Measurements from ENCODE around the gene PAOX. TPM values are rescaled to one million over a fixed set of nuclear protein-coding genes. Genes with fewer than 3 reads are reported as not detected.

The PAOX gene
- total RNA-seq, 1 experiment from 2014 or later: 6.7 TPM

DNA sequence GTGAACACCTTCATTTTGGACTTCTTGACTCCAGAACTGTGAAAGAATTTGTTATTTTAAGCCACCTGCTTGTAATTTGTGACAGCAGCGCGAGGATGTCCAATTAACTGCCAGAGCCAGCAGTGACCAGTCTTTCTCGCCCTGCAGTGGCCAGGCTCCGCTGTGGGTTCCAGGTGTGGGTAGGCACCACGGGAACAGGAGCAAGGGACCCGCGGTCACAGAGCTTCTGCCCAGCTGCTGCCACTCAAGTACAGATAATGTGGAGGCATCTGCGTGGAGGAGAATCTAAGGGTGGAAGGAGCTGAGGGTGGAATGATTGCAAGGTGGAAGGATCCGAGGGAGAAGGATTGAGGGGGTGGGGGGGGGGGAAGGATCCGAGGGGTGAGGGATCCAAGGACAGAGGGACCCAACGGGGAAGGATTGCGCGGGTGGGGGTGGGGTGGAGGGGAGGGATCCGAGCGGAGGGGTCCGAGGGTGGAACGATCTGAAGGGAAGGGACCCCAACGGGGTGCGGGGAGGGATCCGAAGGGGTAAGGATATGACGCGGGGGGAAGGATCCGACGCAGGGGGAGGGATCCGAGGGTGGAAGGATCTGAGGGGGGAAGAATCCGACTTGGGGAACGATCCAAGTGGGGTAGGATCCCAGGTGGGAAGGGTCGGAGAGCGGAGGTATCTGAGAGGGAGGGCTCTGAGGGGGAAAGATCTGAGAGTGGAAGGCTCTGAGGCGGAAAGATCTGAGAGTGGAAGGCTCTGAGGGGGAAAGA is 45.9 kb upstream of the PAOX start:
- intact Hi-C loops (cut with micrococcal nuclease; ENCODE audit: unreplicated experiment): no loop called here
- POLR2A ChIA-PET: no interaction called here
- H3K4me3 ChIP-seq (ENCODE audit: low read depth, low read length): no peak overlapping the region
- BruUV-seq (replicated peaks): no TSS peak
- Mint-ChIP-seq H3K27me3 (ENCODE audit: insufficient read depth, unreplicated experiment) (peaks cover 32% of the 10 kb centered on the region), H3K4me3 (ENCODE audit: unreplicated experiment) (no peak overlapping the region), H3K9me3 (ENCODE audit: unreplicated experiment) (no peaks in the 10 kb centered on the region), H3K4me1 (ENCODE audit: low read depth, unreplicated experiment) (no peaks in the 10 kb centered on the region), H3K27ac (ENCODE audit: unreplicated experiment) (no peak overlapping the region), H3K36me3 (ENCODE audit: insufficient read depth, unreplicated experiment) (peaks cover 11% of the 10 kb centered on the region)
- TF ChIP-seq, protein P1, sequence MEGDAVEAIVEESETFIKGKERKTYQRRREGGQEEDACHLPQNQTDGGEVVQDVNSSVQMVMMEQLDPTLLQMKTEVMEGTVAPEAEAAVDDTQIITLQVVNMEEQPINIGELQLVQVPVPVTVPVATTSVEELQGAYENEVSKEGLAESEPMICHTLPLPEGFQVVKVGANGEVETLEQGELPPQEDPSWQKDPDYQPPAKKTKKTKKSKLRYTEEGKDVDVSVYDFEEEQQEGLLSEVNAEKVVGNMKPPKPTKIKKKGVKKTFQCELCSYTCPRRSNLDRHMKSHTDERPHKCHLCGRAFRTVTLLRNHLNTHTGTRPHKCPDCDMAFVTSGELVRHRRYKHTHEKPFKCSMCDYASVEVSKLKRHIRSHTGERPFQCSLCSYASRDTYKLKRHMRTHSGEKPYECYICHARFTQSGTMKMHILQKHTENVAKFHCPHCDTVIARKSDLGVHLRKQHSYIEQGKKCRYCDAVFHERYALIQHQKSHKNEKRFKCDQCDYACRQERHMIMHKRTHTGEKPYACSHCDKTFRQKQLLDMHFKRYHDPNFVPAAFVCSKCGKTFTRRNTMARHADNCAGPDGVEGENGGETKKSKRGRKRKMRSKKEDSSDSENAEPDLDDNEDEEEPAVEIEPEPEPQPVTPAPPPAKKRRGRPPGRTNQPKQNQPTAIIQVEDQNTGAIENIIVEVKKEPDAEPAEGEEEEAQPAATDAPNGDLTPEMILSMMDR (IDR thresholded peaks at IDR 0.05; ENCODE audit: insufficient read depth in 1 of 2, low read depth in 1 of 2, low read length in 1 of 2, severe bottlenecking in 1 of 2, unreplicated experiment in 1 of 2): no peak
- H3K4me1 ChIP-seq: peaks cover 22% of the 10 kb centered on the region
- no peaks in the 10 kb centered on the region for H3K36me3 ChIP-seq (ENCODE audit: control insufficient read depth, insufficient read depth, low read length)
- H3K27me3 ChIP-seq (replicated peaks; ENCODE audit: control insufficient read depth, insufficient read depth, low read length): peaks cover 7% of the 10 kb centered on the region
- DNase-seq: no peak
- peaks cover 9% of the 10 kb centered on the region for H3K9me3 ChIP-seq
- CTCF ChIA-PET: interaction anchor here (1.0 kb wide), 1 partner anchor 25 kb away, joined by 3 read pairs; the partner anchor contains the start of gene FUOM

DNA sequence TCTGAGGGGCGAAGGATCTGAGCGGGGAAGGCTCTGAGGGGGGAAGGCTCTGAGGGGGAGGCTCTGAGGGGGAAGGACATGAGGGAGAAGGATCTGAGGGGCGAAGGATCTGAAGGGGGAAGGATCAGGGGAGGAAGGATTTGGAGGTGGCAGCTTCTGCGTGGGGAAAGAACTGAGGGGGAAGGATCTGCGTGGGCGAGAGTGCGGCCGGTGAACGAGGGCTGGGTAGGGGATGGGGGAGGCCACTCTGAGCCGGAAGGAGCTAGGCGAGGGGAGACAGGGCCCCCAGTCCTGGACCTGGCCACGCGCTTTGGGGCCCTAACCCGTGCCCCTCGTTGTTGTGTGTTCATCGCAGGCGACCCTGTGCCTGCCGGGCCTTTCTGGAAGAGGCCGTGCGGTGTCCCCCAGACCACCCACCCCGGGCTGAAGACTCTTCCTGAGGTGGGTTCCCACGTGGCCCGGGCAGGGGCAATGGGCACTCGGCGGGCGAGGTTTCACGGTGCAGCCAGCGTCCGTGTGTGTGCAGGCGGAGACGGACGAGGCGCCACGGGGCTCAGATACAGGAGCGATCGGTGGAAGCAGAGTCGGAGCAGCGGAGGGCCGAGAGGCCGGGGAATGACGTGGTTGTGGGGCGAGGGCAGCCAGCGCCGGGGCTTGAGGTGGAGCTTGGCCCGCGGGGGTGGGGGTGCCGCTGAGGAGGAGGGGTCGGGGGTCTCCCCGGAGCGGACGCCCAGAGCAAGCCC is 44.4 kb upstream of the PAOX start:
- no peaks in the 10 kb centered on the region for H3K36me3 ChIP-seq (ENCODE audit: control insufficient read depth, insufficient read depth, low read length)
- no peak overlapping the region for H3K27ac Mint-ChIP-seq (ENCODE audit: unreplicated experiment)
- intact Hi-C loops (cut with micrococcal nuclease; ENCODE audit: unreplicated experiment): no loop called here
- peaks cover 11% of the 10 kb centered on the region for H3K36me3 Mint-ChIP-seq (ENCODE audit: insufficient read depth, unreplicated experiment)
- no peaks in the 10 kb centered on the region for H3K9me3 Mint-ChIP-seq (ENCODE audit: unreplicated experiment)
- CTCF ChIA-PET: no interaction called here
- no peak for DNase-seq
- H3K4me3 Mint-ChIP-seq (ENCODE audit: unreplicated experiment): peak overlapping the region; percentile 64
- no TSS peak for BruUV-seq (replicated peaks)
- H3K4me1 Mint-ChIP-seq (ENCODE audit: low read depth, unreplicated experiment): no peaks in the 10 kb centered on the region
- peak overlapping the region; percentile 31 for H3K4me3 ChIP-seq (ENCODE audit: low read depth, low read length)
- TF ChIP-seq, protein P1 (IDR thresholded peaks at IDR 0.05; ENCODE audit: insufficient read depth in 1 of 2, low read depth in 1 of 2, low read length in 1 of 2, severe bottlenecking in 1 of 2, unreplicated experiment in 1 of 2): no peak
- peaks cover 22% of the 10 kb centered on the region for H3K4me1 ChIP-seq
- peaks cover 30% of the 10 kb centered on the region for H3K27me3 Mint-ChIP-seq (ENCODE audit: insufficient read depth, unreplicated experiment)
- POLR2A ChIA-PET: no interaction called here
- peaks cover 21% of the 10 kb centered on the region for H3K9me3 ChIP-seq
- H3K27me3 ChIP-seq (replicated peaks; ENCODE audit: control insufficient read depth, insufficient read depth, low read length): peaks cover 7% of the 10 kb centered on the region

DNA sequence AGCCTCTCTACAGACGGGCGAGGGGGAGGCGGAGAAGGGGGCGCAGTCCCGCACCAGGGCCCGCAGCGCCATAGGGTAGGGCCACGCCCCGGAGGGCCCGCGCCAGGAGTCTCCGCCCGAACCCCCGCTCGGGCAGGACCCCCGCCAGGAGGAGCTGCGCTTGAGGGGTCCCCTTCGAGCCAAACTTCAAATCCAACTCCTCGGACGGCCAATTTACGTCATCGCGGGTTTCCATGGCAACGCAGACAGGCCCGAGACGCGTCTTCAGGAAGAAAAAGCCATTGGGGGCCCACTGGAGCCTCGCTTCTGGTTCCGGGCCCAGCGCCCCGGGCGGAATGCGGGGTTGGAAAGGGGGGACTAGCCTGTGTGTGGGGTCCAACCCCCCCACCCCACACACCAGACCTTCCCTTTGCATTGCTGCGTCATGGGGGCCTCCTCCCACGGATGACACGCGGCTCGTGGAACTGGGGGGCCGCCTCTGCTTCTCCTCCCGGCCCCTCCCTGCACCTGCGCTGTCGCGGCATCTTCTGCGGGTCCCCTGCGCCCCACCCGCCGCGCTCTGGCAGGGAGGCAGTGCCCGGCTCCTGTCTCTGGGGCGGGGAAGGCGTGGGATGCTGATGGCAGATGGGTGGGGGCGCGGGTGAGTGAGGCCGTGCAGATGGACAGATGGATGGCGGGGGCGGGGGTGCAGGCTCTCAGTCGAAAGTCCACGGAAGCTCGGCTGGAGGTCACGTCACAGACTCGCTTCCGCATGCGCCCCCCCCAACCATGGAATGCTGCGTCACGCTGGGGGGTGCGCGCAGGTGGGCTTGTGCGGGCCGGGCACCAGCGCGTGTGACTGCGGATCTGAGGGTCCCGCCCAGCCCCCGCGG is 43.6 kb upstream of the PAOX start:
- peaks cover 29% of the 10 kb centered on the region for H3K9me3 ChIP-seq
- ChIA-PET POLR2A (interaction anchor here (0.9 kb wide), 1 partner anchor 22 kb away, joined by 3 read pairs; the partner anchor contains the start of gene FUOM), CTCF (interaction anchor here (0.9 kb wide), 1 partner anchor 12 kb away, joined by 8 read pairs; no protein-coding TSS in a partner anchor)
- TF ChIP-seq, protein P1 (IDR thresholded peaks at IDR 0.05; ENCODE audit: insufficient read depth in 1 of 2, low read depth in 1 of 2, low read length in 1 of 2, severe bottlenecking in 1 of 2, unreplicated experiment in 1 of 2): no peak
- peaks cover 27% of the 10 kb centered on the region for H3K27me3 Mint-ChIP-seq (ENCODE audit: insufficient read depth, unreplicated experiment)
- H3K27me3 ChIP-seq (replicated peaks; ENCODE audit: control insufficient read depth, insufficient read depth, low read length): peaks cover 7% of the 10 kb centered on the region
- peak overlapping the region; percentile 64 for H3K4me3 Mint-ChIP-seq (ENCODE audit: unreplicated experiment)
- H3K27ac Mint-ChIP-seq (ENCODE audit: unreplicated experiment): no peak overlapping the region
- no peaks in the 10 kb centered on the region for H3K9me3 Mint-ChIP-seq (ENCODE audit: unreplicated experiment)
- BruUV-seq (replicated peaks): no TSS peak
- peak overlapping the region; percentile 31 for H3K4me3 ChIP-seq (ENCODE audit: low read depth, low read length)
- no peaks in the 10 kb centered on the region for H3K36me3 ChIP-seq (ENCODE audit: control insufficient read depth, insufficient read depth, low read length)
- peaks cover 22% of the 10 kb centered on the region for H3K4me1 ChIP-seq
- H3K36me3 Mint-ChIP-seq (ENCODE audit: insufficient read depth, unreplicated experiment): peaks cover 6% of the 10 kb centered on the region
- H3K4me1 Mint-ChIP-seq (ENCODE audit: low read depth, unreplicated experiment): no peaks in the 10 kb centered on the region
- DNase-seq: no peak
- intact Hi-C loops (cut with micrococcal nuclease; ENCODE audit: unreplicated experiment): no loop called here
